HG02571 (cell line): Measurements from ENCODE around the gene ORC3.
"Not testable (repeated sequence)": the region's sequence is repeated elsewhere in the genome, so short reads cannot be mapped to it uniquely, and the experiment has no call there.

Experiments used
- ATAC-seq: cut with Tn5 transposase; IDR thresholded peaks from one replicate; pipeline ENCODE4 v1.9.1; 2021; ENCODE audit warnings: mild to moderate bottlenecking, moderate library complexity; ENCODE audit not compliant: unreplicated experiment

Gene ORC3

GRCh38 chr6:87590990-87591389 lies 1.1 kb downstream of the ORC3 start:
- no peak for ATAC-seq

GRCh38 chr6:87600576-87600975 lies 10.6 kb downstream of the ORC3 start:
- ATAC-seq = no peak

- no peak for ATAC-seq
Observed at GRCh38 chr6:87606199-87606598, 16.3 kb downstream of the ORC3 start.

GRCh38 chr6:87608802-87609201 lies 18.9 kb downstream of the ORC3 start:
- no peak for ATAC-seq

- ATAC-seq = not testable (repeated sequence)
Observed at GRCh38 chr6:87613018-87613417, 23.1 kb downstream of the ORC3 start.

GRCh38 chr6:87617405-87617804 lies 27.5 kb downstream of the ORC3 start:
- ATAC-seq = no peak

- no peak for ATAC-seq
Observed at GRCh38 chr6:87618531-87618930, 28.6 kb downstream of the ORC3 start.

- ATAC-seq = no peak
Observed at GRCh38 chr6:87623248-87623647, 33.3 kb downstream of the ORC3 start.

- ATAC-seq = no peak
Observed at GRCh38 chr6:87628424-87628823, 38.5 kb downstream of the ORC3 start.

GRCh38 chr6:87628881-87629280 lies 38.9 kb downstream of the ORC3 start:
- no peak for ATAC-seq

GRCh38 chr6:87630746-87631145 lies 40.8 kb downstream of the ORC3 start:
- no peak for ATAC-seq

- ATAC-seq = no peak
Observed at GRCh38 chr6:87633851-87634250, 43.9 kb downstream of the ORC3 start.

GRCh38 chr6:87636315-87636714 lies 46.4 kb downstream of the ORC3 start:
- no peak for ATAC-seq

GRCh38 chr6:87637106-87637505 lies 47.2 kb downstream of the ORC3 start:
- ATAC-seq = no peak

- no peak for ATAC-seq
Observed at GRCh38 chr6:87639373-87639772, 49.4 kb downstream of the ORC3 start.

- no peak for ATAC-seq
Observed at GRCh38 chr6:87641065-87641692, 51.2 kb downstream of the ORC3 start.

- ATAC-seq = no peak
Observed at GRCh38 chr6:87645080-87645479, 55.1 kb downstream of the ORC3 start.

- ATAC-seq = no peak
Observed at GRCh38 chr6:87653074-87653962, 63.4 kb downstream of the ORC3 start.

GRCh38 chr6:87654122-87654521 lies 64.2 kb downstream of the ORC3 start:
- no peak for ATAC-seq

- no peak for ATAC-seq
Observed at GRCh38 chr6:87654875-87655454, 65.0 kb downstream of the ORC3 start.

GRCh38 chr6:87655824-87656223 lies 65.9 kb downstream of the ORC3 start:
- ATAC-seq = no peak

GRCh38 chr6:87656857-87657256 lies 66.9 kb downstream of the ORC3 start:
- ATAC-seq = peak; percentile 58
